Heart left ventricle (tissue), 13 donors: ENCODE data around the gene RRBP1.

Source experiments
- POLR2A ChIP-seq, 2 donors: fragments of 450-650 bp; IDR thresholded peaks; one replicate each; pipeline ENCODE4 v1.6.1; 2017; ENCODE audit warnings: antibody characterized with exemption in 2 of 2, mild to moderate bottlenecking in 2 of 2, moderate library complexity in 2 of 2
- TF ChIP-seq, protein P1 (sequence below), 12 donors: fragments of 200-600 bp; sonication (generic) in 4 of 12; IDR thresholded peaks; one replicate each; pipeline versions ENCODE4 v1.5.0 to v1.8.0; 2018 to 2022; ENCODE audit warnings: antibody characterized with exemption in 12 of 12, mild to moderate bottlenecking in 5 of 12
- donor health status: ischemic (EF 13 %, LVEDD 7.1; RV severe dilation, severe dysfunction).
- donor health status: DM: no; HTN: yes; CAD: no.
- donor health status: DM: no; HTN: no; CAD: no.
- donor health status: ischemic (EF 25% LVEDD 6.9; RV normal size, moderate dysfunction).
- donor health status: ischemic (EF 25% LVEDD 5.7; RV mildly dilated, moderate dysfunction).
- donor health status: ischemic (EF 35%, LVEDD 5.7; RV mildly dilated, moderate dysfunction).
- donor health status: nonischemic (EF 11% LVEDD 7.7; RV severe dilation, severe dysfunction).
- donor health status: DM: yes; HTN: yes; CAD: no.
- donor health status: PGD.
- donor health status: ischemic (EF 29% LVEDD 5.4; RV normal size, mild dysfunction).
- donor health status: nonischemic (EF 23%, LVEDD 6.1; RV moderate dilation, normal function).

DNA sequence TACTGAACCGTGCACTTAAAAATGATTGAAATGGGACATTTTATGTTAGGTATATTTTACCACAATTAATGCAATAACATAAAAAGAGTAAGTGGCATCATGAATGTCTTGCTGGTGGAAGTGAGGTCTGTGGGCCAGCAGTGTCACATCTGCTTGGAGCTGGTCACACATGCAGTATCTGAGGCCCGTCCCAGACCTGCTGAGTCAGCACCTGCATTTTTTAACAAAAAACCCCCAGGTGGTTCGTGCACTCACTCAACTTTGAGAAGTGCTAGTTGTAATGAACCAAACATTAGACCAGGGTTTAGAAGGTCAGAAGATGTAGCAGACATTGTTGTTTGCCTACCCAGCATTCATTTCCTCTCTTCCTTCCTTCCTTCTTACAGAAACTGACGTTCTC, 38.7 kb upstream of the RRBP1 start:
- no peak for TF ChIP-seq POLR2A (IDR thresholded peaks at IDR 0.05)
- TF ChIP-seq, protein P1, sequence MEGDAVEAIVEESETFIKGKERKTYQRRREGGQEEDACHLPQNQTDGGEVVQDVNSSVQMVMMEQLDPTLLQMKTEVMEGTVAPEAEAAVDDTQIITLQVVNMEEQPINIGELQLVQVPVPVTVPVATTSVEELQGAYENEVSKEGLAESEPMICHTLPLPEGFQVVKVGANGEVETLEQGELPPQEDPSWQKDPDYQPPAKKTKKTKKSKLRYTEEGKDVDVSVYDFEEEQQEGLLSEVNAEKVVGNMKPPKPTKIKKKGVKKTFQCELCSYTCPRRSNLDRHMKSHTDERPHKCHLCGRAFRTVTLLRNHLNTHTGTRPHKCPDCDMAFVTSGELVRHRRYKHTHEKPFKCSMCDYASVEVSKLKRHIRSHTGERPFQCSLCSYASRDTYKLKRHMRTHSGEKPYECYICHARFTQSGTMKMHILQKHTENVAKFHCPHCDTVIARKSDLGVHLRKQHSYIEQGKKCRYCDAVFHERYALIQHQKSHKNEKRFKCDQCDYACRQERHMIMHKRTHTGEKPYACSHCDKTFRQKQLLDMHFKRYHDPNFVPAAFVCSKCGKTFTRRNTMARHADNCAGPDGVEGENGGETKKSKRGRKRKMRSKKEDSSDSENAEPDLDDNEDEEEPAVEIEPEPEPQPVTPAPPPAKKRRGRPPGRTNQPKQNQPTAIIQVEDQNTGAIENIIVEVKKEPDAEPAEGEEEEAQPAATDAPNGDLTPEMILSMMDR (IDR thresholded peaks at IDR 0.05): no peak
